WI38 (cell line): Measurements from ENCODE around the gene SH3BP4.

Experiments
- H3K4me3 ChIP-seq: 2 replicates; pipeline ENCODE4 v1.5.1; 2011; ENCODE audit warnings: low read depth, mild to moderate bottlenecking, control low read depth, low read length
- TF ChIP-seq, protein P1 (sequence below): IDR thresholded peaks from 2 replicates; pipeline ENCODE4 v1.5.1; 2012; ENCODE audit warnings: low read depth, mild to moderate bottlenecking, control low read depth, low read length

SH3BP4 gene

DNA sequence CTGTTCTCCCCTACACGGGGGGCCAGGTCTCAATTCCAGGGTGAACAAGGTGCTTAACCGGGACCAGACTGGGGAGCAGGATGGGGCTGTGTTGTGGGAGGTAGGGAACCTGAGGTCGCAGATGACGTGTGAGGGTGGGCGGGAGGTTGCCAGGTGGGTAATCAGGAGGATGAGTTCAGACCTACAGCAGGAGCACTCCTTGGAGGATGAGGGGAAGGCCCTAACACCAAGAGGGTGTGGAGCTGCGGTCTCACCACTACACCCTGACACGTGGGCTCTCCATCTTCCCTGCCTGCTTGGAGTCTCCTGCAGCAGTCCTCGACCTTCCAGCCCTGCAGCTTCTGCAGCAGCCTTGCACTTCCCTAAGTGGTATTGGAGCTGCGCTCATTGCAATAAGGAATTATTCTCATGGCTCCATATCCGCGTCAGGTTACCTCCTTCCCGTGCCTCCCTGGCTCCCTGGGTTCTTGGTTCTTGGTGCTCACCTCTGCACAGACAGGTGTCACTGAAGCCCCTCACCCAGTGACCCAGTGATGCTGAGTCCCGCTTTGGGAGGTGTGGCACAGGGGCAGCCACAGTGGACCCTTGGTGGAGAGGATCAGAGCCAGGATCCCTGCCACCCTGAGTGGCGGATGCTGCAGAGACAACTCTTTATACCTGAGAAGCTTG is 15.5 kb downstream of the SH3BP4 start:
- TF ChIP-seq, protein P1, sequence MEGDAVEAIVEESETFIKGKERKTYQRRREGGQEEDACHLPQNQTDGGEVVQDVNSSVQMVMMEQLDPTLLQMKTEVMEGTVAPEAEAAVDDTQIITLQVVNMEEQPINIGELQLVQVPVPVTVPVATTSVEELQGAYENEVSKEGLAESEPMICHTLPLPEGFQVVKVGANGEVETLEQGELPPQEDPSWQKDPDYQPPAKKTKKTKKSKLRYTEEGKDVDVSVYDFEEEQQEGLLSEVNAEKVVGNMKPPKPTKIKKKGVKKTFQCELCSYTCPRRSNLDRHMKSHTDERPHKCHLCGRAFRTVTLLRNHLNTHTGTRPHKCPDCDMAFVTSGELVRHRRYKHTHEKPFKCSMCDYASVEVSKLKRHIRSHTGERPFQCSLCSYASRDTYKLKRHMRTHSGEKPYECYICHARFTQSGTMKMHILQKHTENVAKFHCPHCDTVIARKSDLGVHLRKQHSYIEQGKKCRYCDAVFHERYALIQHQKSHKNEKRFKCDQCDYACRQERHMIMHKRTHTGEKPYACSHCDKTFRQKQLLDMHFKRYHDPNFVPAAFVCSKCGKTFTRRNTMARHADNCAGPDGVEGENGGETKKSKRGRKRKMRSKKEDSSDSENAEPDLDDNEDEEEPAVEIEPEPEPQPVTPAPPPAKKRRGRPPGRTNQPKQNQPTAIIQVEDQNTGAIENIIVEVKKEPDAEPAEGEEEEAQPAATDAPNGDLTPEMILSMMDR = no peak

DNA sequence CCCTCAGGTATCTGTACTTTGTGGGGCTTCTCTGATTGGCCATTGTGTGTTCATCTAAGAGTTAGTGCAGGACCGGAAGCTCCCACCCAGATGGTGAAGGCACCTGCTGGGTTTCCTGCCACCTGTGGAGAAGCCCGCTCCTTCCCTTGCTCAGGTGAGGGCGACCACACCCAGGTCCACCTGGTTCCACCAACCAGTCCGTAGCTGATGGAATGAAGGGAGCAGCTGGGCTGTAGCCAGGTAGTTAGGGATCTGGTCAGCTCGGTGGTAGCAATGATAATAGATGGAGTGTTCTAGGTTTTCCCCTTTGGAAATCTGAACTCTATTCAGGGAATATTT is 16.0 kb downstream of the SH3BP4 start:
- no peak overlapping the region for H3K4me3 ChIP-seq
- TF ChIP-seq, protein P1 = no peak

More for the DNA sequence above, 15.5 kb downstream of the SH3BP4 start:
- H3K4me3 ChIP-seq = no peak overlapping the region

DNA sequence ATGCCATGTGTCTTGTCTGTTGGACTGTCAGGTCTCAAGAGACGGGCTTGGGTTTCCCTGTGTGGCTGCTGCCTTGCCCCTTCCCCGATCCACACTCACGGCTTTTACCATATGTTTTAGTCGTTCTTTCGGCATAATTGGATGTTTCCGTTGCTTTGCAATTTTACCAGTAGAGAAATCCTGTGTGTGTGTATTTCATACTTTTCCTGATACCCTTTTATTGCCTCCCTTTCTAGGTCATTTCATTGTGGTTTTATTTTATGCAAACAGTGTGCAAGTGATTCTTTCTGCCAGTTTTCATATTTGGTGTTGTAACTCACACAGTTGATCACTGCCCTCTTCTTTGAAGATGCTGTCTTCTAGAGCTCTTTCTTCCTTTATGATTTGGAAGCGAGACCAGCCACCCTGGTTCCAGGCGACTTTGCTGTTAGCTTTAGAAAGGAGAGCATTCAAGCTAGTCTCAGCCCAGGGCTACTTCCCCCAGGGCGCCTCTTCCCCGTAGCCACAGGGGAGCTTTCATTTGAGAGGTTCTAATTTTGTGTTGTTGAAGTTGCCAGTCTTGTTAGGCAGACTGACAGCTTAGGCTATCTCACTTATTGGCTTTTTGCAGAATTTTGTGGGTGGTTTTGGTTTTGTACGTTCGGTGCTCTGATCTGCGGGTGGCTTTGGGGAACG is 17.0 kb downstream of the SH3BP4 start:
- TF ChIP-seq, protein P1 = no peak
- no peak overlapping the region for H3K4me3 ChIP-seq

DNA sequence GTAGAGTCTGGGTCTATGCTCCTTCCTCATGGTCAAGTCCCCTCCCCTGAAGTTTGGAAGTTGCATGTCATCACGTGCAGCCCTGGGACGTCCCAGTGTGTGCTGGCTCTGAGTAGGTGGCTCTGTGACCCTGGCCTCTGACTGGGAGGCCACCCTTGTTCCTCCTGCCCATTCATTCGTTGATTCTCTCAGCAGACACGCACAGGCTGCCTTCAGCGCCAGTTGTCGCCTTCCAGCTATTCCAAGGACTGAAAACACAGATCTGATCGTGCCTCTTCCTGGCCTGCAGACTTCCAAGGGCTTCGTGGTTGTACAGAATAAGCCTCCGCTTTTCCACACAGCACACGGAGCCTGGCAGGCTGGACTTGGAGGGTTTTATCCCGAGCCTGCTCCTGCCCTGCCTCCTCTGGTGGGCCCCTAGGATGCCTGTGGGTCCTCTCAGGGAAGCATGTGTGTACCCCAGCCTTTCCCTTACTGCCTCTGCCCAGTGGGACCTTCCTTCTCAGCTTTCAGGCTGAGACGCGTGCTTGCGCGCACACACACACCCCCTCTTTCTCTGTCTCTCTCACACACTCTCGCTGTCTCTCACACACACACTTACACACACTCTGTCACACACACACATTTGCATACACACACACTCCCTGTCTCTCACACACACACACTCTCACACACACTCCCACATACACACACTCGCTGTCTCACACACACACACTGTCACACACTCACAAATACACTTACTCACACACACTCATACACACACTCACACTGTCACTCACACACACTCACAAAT is 17.7 kb downstream of the SH3BP4 start:
- TF ChIP-seq, protein P1 = no peak
- no peak overlapping the region for H3K4me3 ChIP-seq

GRCh38 chr2:234970099-234970440 is 18.3 kb downstream of the SH3BP4 start:
- H3K4me3 ChIP-seq = no peak overlapping the region
- TF ChIP-seq, protein P1 = no peak

- H3K4me3 ChIP-seq = no peak overlapping the region
- TF ChIP-seq, protein P1 = no peak
Observed at GRCh38 chr2:234970477-234970882, 18.7 kb downstream of the SH3BP4 start.

GRCh38 chr2:234971496-234971895 is 19.7 kb downstream of the SH3BP4 start:
- TF ChIP-seq, protein P1 = no peak
- H3K4me3 ChIP-seq = no peak overlapping the region
